Prostate gland (tissue), 2 donors: ENCODE results near the gene ACSS1. TPM values are rescaled to one million over a fixed set of nuclear protein-coding genes. Genes with fewer than 3 reads are reported as not detected.
A peak's percentile ranks its signal among the peaks of the same experiment; 100 is the strongest.
"Not testable (repeated sequence)": the region's sequence is repeated elsewhere in the genome, so short reads cannot be mapped to it uniquely, and the experiment has no call there.

Source experiments
- DNase-seq: peaks from one replicate; pipeline ENCODE4 v3.0.0-alpha.2; 2019; ENCODE audit warnings: low spot score
- H3K27ac ChIP-seq, 2 donors: fragments of 200-600 bp; sonication (generic); 2 replicates each; pipeline ENCODE4 v1.5.1; 2017 to 2019
- H3K27me3 ChIP-seq: fragments of 200-600 bp; sonication (generic); replicated peaks from 2 replicates; pipeline ENCODE4 v1.5.1; 2019; ENCODE audit not compliant: insufficient read depth
- H3K36me3 ChIP-seq, 2 donors: fragments of 200-600 bp; sonication (generic); 1 replicate in 1 of 2; 2 replicates in 1 of 2; pipeline versions ENCODE4 v1.5.1 to v1.8.1; 2017 to 2019
- H3K4me1 ChIP-seq: fragments of 200-600 bp; sonication (generic); replicated peaks from 2 replicates; pipeline ENCODE4 v1.5.1; 2019
- H3K4me3 ChIP-seq, 2 donors: fragments of 200-600 bp; sonication (generic); 2 replicates each; pipeline ENCODE4 v1.5.1; 2017 to 2019
- H3K9me3 ChIP-seq: fragments of 200-600 bp; sonication (generic); 2 replicates; pipeline ENCODE4 v1.5.1; 2017
- CTCF ChIP-seq, 4 experiments: fragments of 200-600 bp in 2 of 4; fragments of 450-650 bp in 2 of 4; sonication (generic) in 2 of 4; IDR thresholded peaks; 1 replicate in 3 of 4; 2 replicates in 1 of 4; pipeline ENCODE4 v1.5.1; 2016 to 2019; ENCODE audit warnings: antibody characterized with exemption in 4 of 4, mild to moderate bottlenecking in 2 of 4, moderate library complexity in 2 of 4
- POLR2A ChIP-seq: fragments of 450-650 bp; IDR thresholded peaks from one replicate; pipeline ENCODE4 v1.6.1; 2016; ENCODE audit warnings: antibody characterized with exemption, mild to moderate bottlenecking
- POLR2AphosphoS5 ChIP-seq: sonication (generic); formaldehyde crosslinking; IDR thresholded peaks from one replicate; pipeline ENCODE4 v1.6.1; 2017; ENCODE audit warnings: antibody characterized with exemption
- WGBS: methylation state at CpG from one replicate; pipeline ENCODE4 v1.1.5; 2018; 5-methylcytosine and 5-hydroxymethylcytosine counted together
- intact Hi-C: fragments of 100-400 bp; cut with DNase I; formaldehyde crosslinking; loops from one replicate; pipeline ENCODE4 v1.14.2; 2022
- total RNA-seq, 2 donors: library from RNA; depleted of rRNA; stranded (reverse); fragments of >200 nt; gene quantifications; one replicate each; pipeline ENCODE4 v1.1.0, GENCODE V29; 2016

The ACSS1 gene
- total RNA-seq, 2 donors from 2014 or later, result 111 to 170 TPM

- no peak for DNase-seq
- intact Hi-C loops, result no loop called here
- no peak for TF ChIP-seq POLR2AphosphoS5
- no peak for TF ChIP-seq POLR2A
- TF ChIP-seq CTCF (IDR thresholded peaks at IDR 0.05), result no peak
- no peaks in the 10 kb centered on the region for H3K27me3 ChIP-seq
- H3K4me1 ChIP-seq, result no peaks in the 10 kb centered on the region
- no peaks in the 10 kb centered on the region for H3K9me3 ChIP-seq
- WGBS, result 90% methylated on average over 8 of the region's 8 CpGs
- peak overlapping the region; percentile 44 to 51 for H3K27ac ChIP-seq
- H3K36me3 ChIP-seq, result peaks cover 0 to 23% of the 10 kb centered on the region in 2 donors
- no peak overlapping the region for H3K4me3 ChIP-seq
Observed at GRCh38 chr20:25005661-25006060, 52.3 kb downstream of the ACSS1 start.

GRCh38 chr20:25005220-25005619 is 52.7 kb downstream of the ACSS1 start:
- intact Hi-C loops, result no loop called here
- WGBS, result 28% methylated on average over 2 of the region's 2 CpGs
- TF ChIP-seq CTCF (IDR thresholded peaks at IDR 0.05) (no peak), POLR2AphosphoS5 (peak; percentile 40), POLR2A (no peak)
- DNase-seq, result peak; percentile 43
- H3K27ac ChIP-seq, result peak overlapping the region; percentile 44 to 51
- no peak overlapping the region for H3K4me3 ChIP-seq
- H3K27me3 ChIP-seq, result no peaks in the 10 kb centered on the region
- H3K36me3 ChIP-seq, result peaks cover 0 to 18% of the 10 kb centered on the region in 2 donors
- no peaks in the 10 kb centered on the region for H3K4me1 ChIP-seq
- H3K9me3 ChIP-seq, result no peaks in the 10 kb centered on the region

GRCh38 chr20:25003002-25003401 is 54.9 kb downstream of the ACSS1 start:
- WGBS, result 97% methylated on average over 1 of the region's 1 CpG
- TF ChIP-seq POLR2A (no peak), POLR2AphosphoS5 (no peak), CTCF (IDR thresholded peaks at IDR 0.05) (no peak)
- intact Hi-C loops, result no loop called here

GRCh38 chr20:25001323-25001722 is 56.6 kb downstream of the ACSS1 start:
- H3K27me3 ChIP-seq, H3K9me3 ChIP-seq, H3K4me1 ChIP-seq, H3K27ac ChIP-seq, DNase-seq, H3K36me3 ChIP-seq, H3K4me3 ChIP-seq, intact Hi-C loops: not testable (repeated sequence)
- WGBS, result 82% methylated on average over 4 of the region's 4 CpGs

More at GRCh38 chr20:25003002-25003401, 54.9 kb downstream of the ACSS1 start:
- no peak overlapping the region for H3K4me3 ChIP-seq
- H3K27ac ChIP-seq, result no peak overlapping the region
- peaks cover 0 to 13% of the 10 kb centered on the region in 2 donors for H3K36me3 ChIP-seq
- H3K4me1 ChIP-seq, result no peaks in the 10 kb centered on the region
- no peaks in the 10 kb centered on the region for H3K27me3 ChIP-seq
- no peaks in the 10 kb centered on the region for H3K9me3 ChIP-seq
- DNase-seq, result no peak

- intact Hi-C loops, result no loop called here
- 20% methylated on average over 4 of the region's 4 CpGs for WGBS
- H3K27ac ChIP-seq, result peak overlapping the region; percentile 33 to 67
- H3K9me3 ChIP-seq, result no peaks in the 10 kb centered on the region
- no peaks in the 10 kb centered on the region for H3K4me1 ChIP-seq
- no peaks in the 10 kb centered on the region for H3K27me3 ChIP-seq
- DNase-seq, result peak; percentile 97
- H3K4me3 ChIP-seq, result no peak overlapping the region
- peak; percentile 95 for TF ChIP-seq POLR2AphosphoS5
- TF ChIP-seq CTCF (IDR thresholded peaks at IDR 0.05), result peak in 1 of 4 experiments; percentile 51
- no peak for TF ChIP-seq POLR2A
- no peaks in the 10 kb centered on the region for H3K36me3 ChIP-seq
Observed at GRCh38 chr20:25000268-25000801, 57.6 kb downstream of the ACSS1 start.
